ENCODE data around the gene BMX. TPM values are rescaled to one million over a fixed set of nuclear protein-coding genes. Genes with fewer than 3 reads are reported as not detected.
A peak's percentile ranks its signal among the peaks of the same experiment; 100 is the strongest.

Gene BMX
- total RNA-seq, 1 donor from 2014 or later: 0.41 TPM

DNA sequence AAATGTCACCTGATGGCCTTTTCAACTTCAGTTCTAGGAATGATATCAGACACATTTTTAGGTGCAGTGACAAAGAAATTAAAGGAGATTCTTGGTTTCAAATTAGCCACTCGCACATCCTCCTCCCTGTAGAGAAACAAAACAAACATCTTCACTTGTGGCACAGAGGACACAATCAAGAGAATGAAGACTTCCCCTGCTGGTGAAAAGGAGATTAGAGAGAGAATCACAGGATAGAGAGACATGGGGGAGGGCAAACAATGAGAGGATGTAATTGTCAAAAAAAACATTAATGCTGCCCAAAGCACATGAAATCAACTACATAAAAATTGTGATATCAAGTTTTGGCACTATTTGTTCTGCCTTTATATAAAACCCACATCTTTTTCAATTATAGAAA, 65.6 kb downstream of the BMX start:
- DNase-seq (ENCODE audit: low spot score in 2 of 2): no peak
- no peak for FAIRE-seq

DNA sequence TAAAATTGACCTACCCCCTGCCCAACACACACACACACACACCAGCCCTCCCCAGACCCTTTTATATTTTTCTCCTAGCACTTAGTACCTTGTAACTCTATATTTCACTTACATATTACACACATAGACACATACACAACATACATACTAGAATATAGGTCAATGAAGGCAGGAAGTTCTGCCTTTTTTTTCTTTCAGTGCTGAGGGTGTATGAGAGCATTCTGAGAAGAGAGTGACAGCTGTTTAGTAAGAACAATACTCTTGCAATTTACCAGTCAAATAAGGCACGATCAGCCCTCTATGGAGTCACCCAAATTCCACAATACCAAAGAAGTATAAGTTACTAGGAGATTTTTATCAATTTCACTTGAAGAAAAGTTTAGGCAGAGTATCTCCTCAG, 66.7 kb downstream of the BMX start:
- no peak for FAIRE-seq
- no peak for DNase-seq (ENCODE audit: low spot score in 2 of 2)

DNA sequence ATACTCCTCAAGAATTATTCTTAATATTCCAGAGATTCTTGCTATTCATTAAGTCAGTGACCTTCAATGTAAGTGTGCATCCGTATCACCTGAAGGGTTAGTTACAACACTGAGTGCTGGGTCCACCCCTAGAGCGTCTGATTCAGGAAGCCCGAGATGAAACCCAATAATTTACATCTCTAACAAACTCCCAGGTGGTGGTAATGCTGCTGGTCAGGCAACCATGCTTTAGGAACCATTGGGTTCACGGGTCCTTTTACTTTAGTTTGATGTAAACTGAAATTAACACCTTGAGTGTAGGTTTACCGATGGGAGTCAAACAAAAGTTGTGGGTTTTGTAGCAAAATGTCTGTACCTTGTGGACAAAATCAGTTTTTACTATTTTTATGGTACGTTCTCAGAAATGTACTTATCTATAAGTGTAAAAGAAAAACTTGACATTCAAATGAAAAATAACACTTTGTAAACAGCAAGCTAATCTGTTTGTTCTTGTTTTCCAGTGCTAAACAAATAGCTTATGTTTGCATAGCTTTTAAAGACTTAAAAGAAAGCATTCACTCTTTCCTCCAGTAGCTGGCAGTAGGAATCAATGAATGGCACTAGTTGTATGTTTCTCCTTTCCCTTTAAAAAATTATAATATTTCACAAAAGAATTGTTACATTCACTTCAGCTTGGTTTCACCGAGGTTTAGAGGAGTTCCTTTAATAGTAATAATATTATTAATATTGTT, 67.4 kb downstream of the BMX start:
- peak; percentile 40 for FAIRE-seq
- DNase-seq (ENCODE audit: low spot score in 2 of 2): no peak

DNA sequence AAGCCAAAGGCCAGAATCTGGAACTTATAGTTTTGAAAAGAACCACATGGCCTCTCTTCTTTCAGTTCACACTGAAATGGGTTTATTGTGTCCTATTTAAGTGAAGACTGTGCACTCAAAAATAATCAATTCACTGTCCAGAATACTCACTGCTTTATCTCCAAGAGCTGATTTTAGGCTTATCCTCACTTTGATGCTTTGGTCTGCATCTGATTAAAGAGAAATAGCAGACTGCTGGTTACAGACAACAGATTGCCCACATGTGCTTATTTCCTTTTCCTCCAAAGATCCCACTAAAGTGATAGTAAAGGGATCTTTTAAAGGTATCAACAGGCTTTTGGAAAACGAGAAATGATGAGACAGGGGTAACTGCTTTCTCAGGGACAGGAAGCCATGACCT, 69.5 kb downstream of the BMX start:
- DNase-seq (ENCODE audit: low spot score in 2 of 2) (no peak), FAIRE-seq (no peak)

DNA sequence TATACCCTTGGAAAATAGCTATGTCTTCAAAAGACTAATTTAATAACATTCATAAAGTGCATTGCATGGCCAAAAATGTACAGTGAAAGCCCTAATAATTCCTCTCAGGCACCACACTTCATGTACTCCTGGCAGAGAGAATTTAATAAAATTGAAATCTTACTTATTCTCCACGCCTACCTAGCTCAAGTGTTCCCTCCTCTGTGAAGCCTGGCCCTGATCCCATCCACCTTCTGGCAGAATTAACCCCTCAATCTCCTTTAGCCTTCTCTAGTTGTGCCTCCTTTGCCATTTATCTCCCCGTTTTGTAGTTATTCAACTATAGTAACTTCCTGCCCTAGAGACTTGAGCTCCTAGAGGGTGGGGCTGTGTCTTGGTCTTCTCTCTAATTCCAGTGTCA, 73.4 kb downstream of the BMX start:
- FAIRE-seq (no peak), DNase-seq (ENCODE audit: low spot score in 2 of 2) (no peak)

DNA sequence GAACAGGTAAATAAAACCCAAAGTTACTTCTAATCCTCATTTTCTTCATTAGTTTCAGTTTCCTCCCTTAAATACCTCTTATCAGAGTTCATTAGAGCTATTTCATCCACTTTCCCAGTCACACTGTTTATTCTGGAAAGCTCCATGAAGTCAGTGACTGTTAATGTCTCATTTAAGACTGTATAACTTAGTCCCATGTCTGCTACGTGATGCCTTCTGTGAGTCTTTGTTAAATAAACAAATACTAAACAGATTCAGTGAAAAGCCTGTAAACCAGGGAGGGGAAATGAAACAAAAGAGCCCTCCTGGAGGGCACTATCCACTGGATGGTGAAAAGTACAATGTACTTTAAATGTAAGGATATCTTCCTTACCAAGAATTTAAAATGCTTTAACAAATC, 75.4 kb downstream of the BMX start:
- DNase-seq (ENCODE audit: low spot score in 2 of 2) (no peak), FAIRE-seq (no peak)

DNA sequence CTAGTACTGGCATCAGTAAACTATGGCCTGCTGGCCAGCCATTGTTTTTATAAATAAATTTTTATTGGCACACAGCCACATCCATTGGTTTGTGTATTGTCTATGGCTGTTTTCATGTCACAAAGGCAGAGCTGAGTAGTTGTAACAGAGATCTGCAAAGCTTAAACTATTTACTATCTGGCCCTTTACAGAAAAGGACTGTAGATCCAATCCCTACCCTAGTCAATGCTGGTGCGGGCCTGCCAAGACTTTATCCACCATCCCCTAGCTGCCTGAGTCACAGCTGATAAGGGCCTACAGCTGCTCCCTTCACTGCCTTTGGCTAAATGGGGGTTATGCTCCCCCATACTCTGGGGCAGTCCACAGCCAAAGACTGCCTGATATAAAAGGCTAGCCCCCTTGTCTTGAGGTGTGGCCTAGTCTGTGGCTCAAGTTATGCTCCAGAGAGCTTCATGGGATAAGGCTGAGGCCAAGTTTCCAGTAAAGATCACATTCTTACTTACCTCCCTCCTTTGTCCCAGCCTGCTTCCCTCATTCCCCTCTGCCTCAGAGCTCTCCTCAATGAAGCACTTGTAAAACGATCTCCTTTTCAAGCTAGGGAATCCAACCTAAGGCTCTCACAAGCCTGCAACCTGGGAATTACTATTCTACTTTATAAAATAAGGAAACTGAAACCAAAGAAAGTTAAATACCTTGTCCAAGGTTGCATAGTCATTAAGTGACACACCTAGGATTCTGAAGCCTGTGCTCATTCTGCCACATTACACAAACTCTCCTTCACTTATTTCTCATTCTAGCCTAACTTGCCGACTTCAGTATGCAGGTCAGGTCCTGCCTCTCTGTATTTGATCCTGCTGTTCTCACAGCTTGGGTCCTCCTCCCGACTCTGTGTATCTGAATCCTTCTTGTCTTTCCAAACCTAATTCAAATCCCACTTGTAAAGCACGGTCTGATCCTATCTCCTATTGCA, 79.5 kb downstream of the BMX start:
- FAIRE-seq: no peak
- no peak for DNase-seq (ENCODE audit: low spot score in 2 of 2)

DNA sequence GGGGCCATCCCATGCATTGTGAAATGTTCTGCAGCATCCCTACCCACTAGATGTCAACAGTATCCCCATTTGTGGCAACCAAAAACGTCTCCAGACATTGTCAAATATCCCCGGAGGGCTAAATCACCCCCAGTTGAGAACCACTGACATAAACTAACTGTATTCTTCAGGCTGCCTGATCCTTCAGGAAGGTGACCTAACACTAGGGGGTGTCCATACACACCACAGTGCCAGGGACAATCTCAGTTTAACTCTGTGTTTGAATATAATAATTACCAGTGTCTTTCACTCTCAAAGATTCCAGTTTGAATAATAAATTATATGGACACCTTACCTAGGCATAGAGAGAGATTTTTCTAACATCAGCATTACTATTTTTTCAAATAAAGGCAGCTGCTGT, 93.8 kb downstream of the BMX start:
- DNase-seq (ENCODE audit: low spot score in 2 of 2) (no peak), FAIRE-seq (no peak)

DNA sequence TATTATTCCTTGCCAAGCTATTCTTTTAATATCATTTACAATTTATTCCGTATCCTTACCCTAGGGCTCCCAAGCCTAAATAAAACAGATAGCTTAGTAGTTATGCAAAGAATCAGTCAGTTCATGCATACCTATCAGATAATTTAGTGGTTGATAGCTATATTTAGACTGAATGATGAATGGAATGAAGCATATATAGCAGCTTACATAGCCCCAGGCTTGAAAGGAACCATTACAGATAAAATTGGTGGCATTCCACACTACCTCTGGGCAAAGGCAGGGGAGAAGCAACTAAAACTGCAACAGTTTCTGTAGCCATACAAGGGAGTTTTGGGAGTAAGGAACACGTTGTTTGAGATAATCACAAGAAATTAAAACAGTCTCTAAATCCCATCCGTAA, 97.4 kb downstream of the BMX start:
- FAIRE-seq (no peak), DNase-seq (ENCODE audit: low spot score in 2 of 2) (no peak)

DNA sequence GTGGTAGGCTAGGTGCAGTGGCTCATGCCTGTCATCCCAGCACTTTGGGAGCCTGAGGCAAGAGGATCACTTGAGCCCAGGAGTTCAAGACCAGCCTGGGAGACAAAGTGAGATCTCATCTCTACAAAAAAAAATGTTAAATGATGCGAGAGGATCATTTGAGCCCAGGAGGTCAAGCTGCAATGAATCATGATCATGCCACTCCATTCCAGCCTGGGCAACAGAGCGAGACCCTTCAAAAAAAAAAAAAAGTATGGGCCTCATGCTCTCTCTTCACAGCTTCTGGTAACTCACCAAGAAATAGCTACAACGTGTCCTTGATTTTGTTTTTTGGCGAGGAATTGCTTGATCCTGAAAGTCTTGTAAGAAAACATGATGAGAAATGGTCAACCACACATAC, 98.9 kb downstream of the BMX start:
- FAIRE-seq: no peak

DNA sequence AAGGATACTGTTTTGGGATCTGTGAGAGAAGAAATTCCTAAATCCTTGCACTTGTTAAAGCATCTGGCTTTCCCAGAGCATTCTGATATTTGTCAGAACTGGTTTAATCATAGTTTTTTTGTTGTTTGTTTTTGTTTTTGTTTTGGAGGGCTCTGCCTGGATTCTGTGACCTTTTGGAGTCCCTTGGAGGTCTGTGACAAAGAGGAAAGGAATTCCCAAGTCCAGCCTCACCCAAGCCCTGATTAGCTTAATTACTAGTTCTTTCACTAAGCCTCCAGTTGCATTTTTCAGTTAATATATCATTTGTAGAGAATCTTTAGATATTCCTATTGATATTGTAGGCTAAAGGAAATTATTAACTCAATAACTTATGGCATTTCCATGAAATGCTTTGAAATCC, 99.4 kb downstream of the BMX start:
- DNase-seq (ENCODE audit: low spot score in 2 of 2): no peak
- no peak for FAIRE-seq

More for the DNA sequence above, 98.9 kb downstream of the BMX start:
- no peak for DNase-seq (ENCODE audit: low spot score in 2 of 2)

DNA sequence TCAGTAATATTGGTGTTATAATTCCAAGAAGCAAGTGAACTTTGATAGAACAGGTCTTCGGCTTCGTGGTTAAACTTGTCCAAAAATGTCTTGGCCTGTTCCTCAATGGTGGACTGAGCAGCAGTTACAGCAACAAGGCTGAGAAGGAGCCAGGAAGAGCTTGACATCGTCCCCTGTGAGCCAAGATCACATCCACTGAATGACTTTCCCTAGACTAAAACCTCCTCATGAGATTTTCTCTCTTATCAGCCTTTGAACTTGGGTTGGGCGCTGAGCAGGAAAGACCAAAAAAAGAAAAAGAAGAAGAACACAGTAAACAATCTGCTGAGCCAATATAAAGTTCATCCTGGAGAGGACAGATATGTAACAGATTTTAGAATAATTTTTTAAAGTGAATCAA, 100.1 kb downstream of the BMX start, which contains the start of gene ACE2:
Gene ACE2 (minus strand): TSS at position 216 of the 400 bp plus-strand sequence. CDS start 49 bp downstream, at position 167.
- no peak for FAIRE-seq

DNA sequence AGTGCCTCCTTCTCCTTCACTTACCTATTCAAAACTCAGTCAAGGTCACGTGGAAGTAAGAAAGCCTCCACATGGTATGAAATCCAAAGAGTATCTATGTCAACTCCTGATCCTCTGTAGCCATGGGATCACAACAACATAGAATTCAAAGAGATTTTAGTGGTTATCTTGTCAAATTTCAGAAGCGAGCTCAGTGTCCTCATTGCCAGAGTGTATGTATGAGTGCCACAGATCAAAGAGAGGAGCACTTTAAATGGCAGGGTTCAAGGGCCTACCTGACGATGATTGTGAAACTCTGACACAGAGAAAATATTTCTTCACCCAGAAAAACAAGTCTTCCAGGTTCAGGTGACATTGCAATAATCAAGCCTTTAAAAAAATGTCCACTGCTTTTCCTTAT, 101.3 kb downstream of the BMX start:
- no peak for FAIRE-seq
- DNase-seq (ENCODE audit: low spot score in 2 of 2): no peak

More for the DNA sequence above, 100.1 kb downstream of the BMX start, which contains the start of gene ACE2:
- DNase-seq (ENCODE audit: low spot score in 2 of 2): no peak

DNA sequence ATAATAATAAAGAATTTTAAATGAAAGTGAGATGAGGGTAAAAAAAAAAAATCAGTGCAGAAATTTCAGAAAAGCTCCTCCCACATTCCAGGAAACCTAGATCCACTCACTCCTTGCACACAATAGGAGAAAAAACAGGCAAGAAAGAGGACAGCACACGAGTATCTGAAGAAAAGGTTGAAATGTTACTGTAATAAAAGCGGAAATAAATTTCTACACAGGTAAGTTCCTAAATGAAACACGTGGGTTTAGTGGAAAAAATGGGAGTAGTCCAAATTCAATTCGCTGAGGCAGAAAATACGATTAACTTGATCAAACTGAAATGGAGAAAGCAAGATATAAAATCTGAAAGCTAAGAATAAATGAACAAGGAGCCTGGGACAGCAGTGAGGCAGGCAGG, 102.2 kb downstream of the BMX start:
- DNase-seq (ENCODE audit: low spot score in 2 of 2): no peak
- no peak for FAIRE-seq

DNA sequence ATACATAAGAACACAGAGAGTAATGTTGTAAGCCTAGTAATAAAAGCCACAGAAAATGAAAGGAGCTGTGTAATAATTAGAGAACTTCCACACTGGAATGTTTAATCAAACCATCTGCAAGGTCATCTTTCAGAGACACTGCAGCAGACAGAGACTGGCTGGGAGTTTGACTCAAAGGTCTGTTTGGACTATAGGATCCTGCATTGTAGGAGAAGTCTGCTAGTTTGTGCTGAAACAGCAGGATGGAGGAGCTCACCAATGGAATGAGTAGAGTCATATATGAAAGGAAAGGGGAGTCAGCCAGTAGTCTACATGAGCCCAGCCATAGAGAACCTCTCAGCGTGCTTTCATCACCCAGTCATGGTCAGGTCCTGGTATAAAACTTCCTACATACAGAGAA, 104.6 kb downstream of the BMX start:
- no peak for FAIRE-seq
- no peak for DNase-seq (ENCODE audit: low spot score in 2 of 2)

Other genes starting within 250 kb of the BMX start
- 0.82 TPM for gene ASB9, start 230.7 kb upstream of the BMX start, total RNA-seq
- gene ASB11, start 185.2 kb upstream of the BMX start, total RNA-seq: not detected
- 16.7 TPM for gene PIGA, start 165.3 kb upstream of the BMX start, total RNA-seq
- not detected for gene VEGFD, start 116.4 kb upstream of the BMX start, total RNA-seq
- gene PIR, start 7.5 kb upstream of the BMX start, total RNA-seq: 2.0 TPM
- under 0.01 TPM for gene ACE2, start 100.2 kb downstream of the BMX start, total RNA-seq
- 0.41 TPM for gene CLTRN, start 164.0 kb downstream of the BMX start, total RNA-seq
- 4.5 TPM for gene CA5B, start 237.5 kb downstream of the BMX start, total RNA-seq

Data from frontal cortex (tissue), 4 donors.